Osteoblast (primary cell): ENCODE data around the gene SLC25A22. TPM values are rescaled to one million over a fixed set of nuclear protein-coding genes. Genes with fewer than 3 reads are reported as not detected.

ENCODE experiments used
- DNase-seq: peaks from one replicate; pipeline ENCODE4 v3.0.0; 2011; ENCODE audit warnings: low spot score, mixed read lengths; ENCODE audit not compliant: insufficient read length; ENCODE audit errors: missing footprints
- H2AFZ ChIP-seq: 2 replicates; pipeline ENCODE4 v1.6.0; 2011; ENCODE audit warnings: mild to moderate bottlenecking, low read length
- H3K27ac ChIP-seq: 2 replicates; pipeline ENCODE4 v1.5.1; 2011; ENCODE audit warnings: mild to moderate bottlenecking, low read depth, low read length, moderate library complexity
- H3K27me3 ChIP-seq: 2 replicates; pipeline ENCODE4 v1.6.0; 2012; ENCODE audit warnings: mild to moderate bottlenecking, control low read depth, inconsistent platforms, low read length, moderate library complexity; ENCODE audit not compliant: insufficient read depth
- H3K36me3 ChIP-seq: 2 replicates; pipeline ENCODE4 v1.5.1; 2011; ENCODE audit warnings: mild to moderate bottlenecking, low read length, control low read depth, moderate library complexity; ENCODE audit not compliant: insufficient read depth
- H3K4me1 ChIP-seq: 2 replicates; pipeline ENCODE4 v1.5.1; 2011; ENCODE audit warnings: mild to moderate bottlenecking, low read length, control low read depth, moderate library complexity; ENCODE audit not compliant: insufficient read depth
- H3K4me2 ChIP-seq: 2 replicates; pipeline ENCODE4 v1.6.0; 2011; ENCODE audit warnings: mild to moderate bottlenecking, low read length; ENCODE audit not compliant: insufficient read depth
- H3K4me3 ChIP-seq: fragments of 200-600 bp; sonication (generic); 3 replicates; pipeline ENCODE4 v1.5.1; 2012; ENCODE audit warnings: mild to moderate bottlenecking, low read length, inconsistent platforms; ENCODE audit not compliant: insufficient read depth
- H3K79me2 ChIP-seq: 2 replicates; pipeline ENCODE4 v1.6.0; 2012; ENCODE audit warnings: mild to moderate bottlenecking, low read length, control low read depth, inconsistent platforms; ENCODE audit not compliant: insufficient read depth
- H3K9me3 ChIP-seq: 2 replicates; pipeline ENCODE4 v1.5.1; 2011; ENCODE audit warnings: low read depth, low read length, control low read depth
- H4K20me1 ChIP-seq: 2 replicates; pipeline ENCODE4 v1.6.0; 2012; ENCODE audit warnings: mild to moderate bottlenecking, low read length, control low read depth; ENCODE audit not compliant: insufficient read depth
- CTCF ChIP-seq: IDR thresholded peaks from 2 replicates; pipeline ENCODE4 v1.5.1; 2011; ENCODE audit warnings: mild to moderate bottlenecking, low read depth, low read length, moderate library complexity; ENCODE audit errors: extremely low read depth
- total RNA-seq: library from RNA; depleted of rRNA; stranded (reverse); fragments of >200 nt; gene quantifications from 2 replicates; pipeline ENCODE4 v1.2.3, GENCODE V29; 2012

The SLC25A22 gene
- total RNA-seq, 1 donor = 9.0 TPM

- peak within 1 kb of the TSS; percentile 91 for H3K4me2 ChIP-seq
- H3K36me3 ChIP-seq = peaks cover 27% of the 10 kb centered on the region
- H3K4me3 ChIP-seq = peak within 1 kb of the TSS; percentile 88
- H3K27ac ChIP-seq = peak within 1 kb of the TSS; percentile 48
- no peaks in the 10 kb centered on the region for H3K9me3 ChIP-seq
- H4K20me1 ChIP-seq = peaks cover 54% of the 10 kb centered on the region
- H2AFZ ChIP-seq = peak within 1 kb of the TSS; percentile 65
- no peaks in the 10 kb centered on the region for H3K27me3 ChIP-seq
- no peak for TF ChIP-seq CTCF
- peak; percentile 100 for DNase-seq
- peaks cover 80% of the 10 kb centered on the region for H3K79me2 ChIP-seq
- H3K4me1 ChIP-seq = peaks cover 20% of the 10 kb centered on the region
Observed at GRCh38 chr11:777288-778255, 20.5 kb downstream of the SLC25A22 start, which contains the start of gene GATD1. Gene GATD1 (minus strand): TSS chr11:777487. CDS start chr11:777462, 25 bp downstream.

GRCh38 chr11:776561-777287 is 21.4 kb downstream of the SLC25A22 start:
- Histone ChIP-seq H4K20me1 (peaks cover 56% of the 10 kb centered on the region), H3K27ac (peak overlapping the region; percentile 48), H3K4me1 (peaks cover 20% of the 10 kb centered on the region), H3K9me3 (no peaks in the 10 kb centered on the region), H3K27me3 (no peaks in the 10 kb centered on the region), H3K4me3 (peak overlapping the region; percentile 88), H3K4me2 (peak overlapping the region; percentile 91), H3K36me3 (peaks cover 32% of the 10 kb centered on the region), H2AFZ (no peak overlapping the region), H3K79me2 (peaks cover 87% of the 10 kb centered on the region)
- peak; percentile 95 for DNase-seq
- no peak for TF ChIP-seq CTCF

- peaks cover 90% of the 10 kb centered on the region for H3K79me2 ChIP-seq
- no peak for TF ChIP-seq CTCF
- H3K9me3 ChIP-seq = no peaks in the 10 kb centered on the region
- DNase-seq = no peak
- no peak overlapping the region for H2AFZ ChIP-seq
- peak overlapping the region; percentile 91 for H3K4me2 ChIP-seq
- peaks cover 57% of the 10 kb centered on the region for H4K20me1 ChIP-seq
- H3K36me3 ChIP-seq = peaks cover 38% of the 10 kb centered on the region
- H3K27me3 ChIP-seq = no peaks in the 10 kb centered on the region
- H3K4me3 ChIP-seq = peak overlapping the region; percentile 88
- peak overlapping the region; percentile 48 for H3K27ac ChIP-seq
- peaks cover 20% of the 10 kb centered on the region for H3K4me1 ChIP-seq
Observed at GRCh38 chr11:776263-776560, 21.9 kb downstream of the SLC25A22 start.
